ENCODE results near the gene PFDN5.

GRCh38 chr12:53325511-53326061, 30.2 kb downstream of the PFDN5 start:
- TF ChIP-seq POLR2A (IDR thresholded peaks at IDR 0.05) (peak in 1 of 2 donors; percentile 22), CTCF (IDR thresholded peaks at IDR 0.05) (peak in 1 of 5 experiments; percentile 38)

Measured in tibial nerve (tissue), 3 donors.